GM18498 (cell line): Measurements from ENCODE around the gene EIF3D.
"Not testable (repeated sequence)": the region's sequence is repeated elsewhere in the genome, so short reads cannot be mapped to it uniquely, and the experiment has no call there.

ENCODE experiments used
- ATAC-seq: cut with Tn5 transposase; IDR thresholded peaks from one replicate; pipeline ENCODE4 v1.9.1; 2021; ENCODE audit warnings: mild to moderate bottlenecking, moderate library complexity; ENCODE audit not compliant: unreplicated experiment

EIF3D gene

DNA sequence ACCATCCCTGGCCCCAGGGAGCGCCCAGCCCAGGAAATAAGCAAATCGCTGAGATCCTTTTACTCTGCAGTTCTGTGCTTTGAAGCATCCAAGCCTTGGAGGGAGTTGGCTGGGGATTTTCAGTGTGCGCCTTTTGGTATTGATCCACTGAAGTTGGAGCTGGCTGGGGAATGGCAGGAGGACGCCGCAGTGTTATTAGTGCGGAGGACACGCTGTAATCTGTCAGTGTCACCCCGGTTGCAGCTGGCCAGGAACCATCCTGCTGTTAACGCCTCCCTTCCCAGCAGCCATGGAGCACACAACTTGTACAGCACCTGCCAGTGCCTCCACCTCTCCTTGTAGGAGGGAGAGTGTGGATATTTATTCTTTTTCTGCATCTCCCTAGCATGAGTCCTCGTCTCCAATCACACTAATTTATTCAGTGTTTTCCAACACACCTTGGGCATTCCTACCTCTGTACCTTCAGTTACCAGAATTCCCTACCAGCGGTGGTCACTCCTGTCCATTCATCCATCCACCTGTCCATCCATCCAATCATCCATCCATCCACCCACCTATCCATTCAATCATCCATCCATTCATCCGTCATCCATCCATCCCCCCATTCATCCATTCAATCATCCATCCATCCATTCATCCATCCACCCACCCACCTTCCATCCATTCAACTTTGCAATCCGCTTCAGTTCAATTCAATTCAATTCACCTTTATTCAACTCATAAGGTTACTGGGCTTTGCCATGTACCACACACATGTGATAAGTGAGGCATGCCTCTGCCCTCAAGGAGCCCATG, 21.9 kb upstream of the EIF3D start:
- no peak for ATAC-seq

DNA sequence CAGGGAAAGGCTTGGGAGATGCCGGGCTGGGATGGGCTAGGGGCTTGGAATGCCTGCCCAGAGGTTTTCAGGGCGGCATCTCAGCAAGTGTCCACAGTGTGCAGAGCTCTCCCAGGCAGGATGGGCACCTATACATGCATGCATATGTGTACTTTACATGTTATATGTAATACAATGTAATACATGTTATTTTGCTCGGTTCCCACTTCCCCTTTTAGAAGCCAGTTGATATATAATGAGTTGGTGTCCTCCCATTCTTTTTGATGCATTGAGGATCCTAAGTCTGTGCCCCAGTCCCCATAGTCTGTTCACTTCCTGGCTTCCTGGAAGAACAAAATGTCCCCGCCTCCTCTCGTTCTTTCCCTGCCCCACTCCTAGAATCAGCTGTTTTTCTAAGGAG, 20.1 kb upstream of the EIF3D start:
- no peak for ATAC-seq

GRCh38 chr22:36548606-36549005, 19.6 kb upstream of the EIF3D start:
- no peak for ATAC-seq

- ATAC-seq: no peak
These were observed 18.0 kb upstream of the EIF3D start for GRCh38 chr22:36546932-36547331.

DNA sequence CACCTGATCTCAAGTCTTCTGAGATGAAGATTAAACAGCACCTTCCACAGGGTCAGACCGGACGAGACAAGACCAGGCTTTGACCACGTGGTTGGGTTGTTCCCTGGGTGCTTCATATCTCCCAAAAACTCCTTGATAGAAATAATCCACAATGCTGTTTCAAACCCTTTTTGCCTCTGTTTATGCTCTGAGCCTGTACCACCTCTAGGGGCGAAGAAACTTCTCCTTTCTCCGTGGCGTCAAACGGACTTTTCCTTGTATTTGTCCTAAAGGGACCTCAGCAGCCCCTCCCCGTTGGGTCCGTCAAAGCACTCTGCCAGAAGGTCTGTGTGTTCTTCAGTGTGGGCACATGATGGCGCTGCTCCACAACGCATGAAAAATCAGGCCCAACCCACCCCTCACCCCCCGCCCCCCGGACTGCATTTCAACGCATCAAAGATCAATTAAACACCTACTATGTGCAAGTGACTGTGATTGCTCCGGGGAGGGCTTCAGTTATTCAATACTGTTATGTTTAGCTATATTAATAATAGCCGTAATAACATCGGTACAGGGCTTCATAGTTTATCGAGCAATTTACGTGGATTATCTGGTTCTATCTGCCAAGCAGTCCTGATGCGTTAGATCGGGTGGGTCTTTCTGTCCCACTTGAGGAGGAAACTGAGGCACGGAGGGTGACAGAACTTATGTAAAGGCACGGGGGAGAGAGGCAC, 17.3 kb upstream of the EIF3D start:
- ATAC-seq: no peak

GRCh38 chr22:36544107-36544620, 15.2 kb upstream of the EIF3D start:
- no peak for ATAC-seq

- ATAC-seq: no peak
These were observed 13.0 kb upstream of the EIF3D start for GRCh38 chr22:36541831-36542411.

DNA sequence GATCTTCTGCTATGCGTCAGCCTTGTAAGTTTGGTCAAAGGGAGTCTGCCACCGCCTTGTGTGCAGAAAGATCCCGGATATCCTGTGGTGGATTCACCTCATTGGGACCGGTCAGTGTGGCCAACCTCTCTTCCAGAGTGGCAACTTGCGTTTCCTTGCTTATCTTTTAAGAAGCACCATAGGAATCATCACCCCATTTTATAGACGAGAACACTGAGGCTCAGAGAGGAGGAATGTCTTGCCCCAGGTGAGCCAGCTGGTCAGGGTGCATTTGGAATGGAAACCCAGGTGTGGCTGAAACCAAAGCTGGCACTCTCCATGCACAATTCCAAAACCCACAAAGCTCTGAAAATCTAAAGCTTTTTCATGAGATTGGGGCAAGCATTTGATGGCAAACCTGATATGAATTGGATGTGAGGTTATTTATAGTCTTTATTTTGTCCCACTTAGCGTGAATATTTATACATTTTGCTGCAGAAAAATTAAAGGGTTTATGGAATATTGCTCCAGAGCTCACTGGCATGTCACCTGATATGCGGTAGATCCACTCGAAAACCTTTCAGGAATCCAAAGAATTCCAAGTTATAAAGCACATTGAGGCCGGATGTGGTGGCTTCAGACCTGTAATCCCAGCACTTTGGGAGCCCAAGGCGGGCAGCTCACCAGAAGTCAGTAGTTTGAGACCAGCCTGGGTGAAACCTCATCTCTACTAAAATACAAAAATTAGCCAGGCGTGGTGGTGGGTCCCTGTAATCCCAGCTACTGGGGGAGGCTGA, 12.1 kb upstream of the EIF3D start:
- ATAC-seq: no peak

GRCh38 chr22:36538529-36538928, 9.6 kb upstream of the EIF3D start:
- ATAC-seq: no peak

- ATAC-seq: no peak
These were observed 7.8 kb upstream of the EIF3D start for GRCh38 chr22:36536717-36537116.

GRCh38 chr22:36533320-36533719, 4.4 kb upstream of the EIF3D start:
- ATAC-seq: not testable (repeated sequence)

DNA sequence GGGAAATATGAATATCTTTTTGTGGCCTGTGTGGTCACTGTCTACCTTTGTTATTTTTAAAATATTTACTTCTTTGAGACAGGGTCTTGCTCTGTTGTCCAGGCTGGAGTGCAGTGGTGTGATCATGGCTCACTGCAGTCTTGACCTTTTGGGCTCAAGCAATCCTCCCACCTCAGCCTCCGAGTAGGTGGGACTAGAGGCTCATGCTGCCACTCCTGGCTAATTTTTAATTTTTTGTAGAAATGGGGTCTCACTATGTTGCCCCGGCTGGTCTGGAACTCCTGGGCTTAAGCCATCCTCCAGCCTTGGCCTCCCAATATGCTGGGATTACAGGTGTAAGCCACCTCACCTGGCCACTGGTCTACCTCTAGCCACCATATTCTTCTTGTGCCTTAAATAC, 3.5 kb upstream of the EIF3D start:
- ATAC-seq: no peak

DNA sequence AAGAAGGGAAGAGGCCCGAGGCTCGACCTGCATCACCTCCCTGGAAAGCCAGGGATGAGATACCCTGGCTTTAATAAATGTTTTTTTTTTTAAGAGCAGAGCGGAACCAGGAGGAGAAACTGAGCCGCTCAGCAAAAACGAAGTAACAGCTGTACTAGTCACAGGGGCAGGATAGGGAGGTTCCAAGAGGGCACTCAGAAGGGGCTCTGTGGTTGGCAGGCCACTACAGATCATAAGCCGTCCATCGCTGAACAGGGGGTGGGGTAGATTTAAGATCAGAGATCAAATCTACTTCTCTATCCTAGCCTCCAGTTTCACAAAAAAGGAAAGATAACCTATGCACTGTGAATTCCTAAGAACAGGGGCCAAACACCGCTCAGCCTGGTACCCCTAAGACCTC, 625 bp downstream of the EIF3D start:
- no peak for ATAC-seq

GRCh38 chr22:36522662-36523061, 6.3 kb downstream of the EIF3D start:
- no peak for ATAC-seq

GRCh38 chr22:36520423-36520822, 8.5 kb downstream of the EIF3D start:
- no peak for ATAC-seq

DNA sequence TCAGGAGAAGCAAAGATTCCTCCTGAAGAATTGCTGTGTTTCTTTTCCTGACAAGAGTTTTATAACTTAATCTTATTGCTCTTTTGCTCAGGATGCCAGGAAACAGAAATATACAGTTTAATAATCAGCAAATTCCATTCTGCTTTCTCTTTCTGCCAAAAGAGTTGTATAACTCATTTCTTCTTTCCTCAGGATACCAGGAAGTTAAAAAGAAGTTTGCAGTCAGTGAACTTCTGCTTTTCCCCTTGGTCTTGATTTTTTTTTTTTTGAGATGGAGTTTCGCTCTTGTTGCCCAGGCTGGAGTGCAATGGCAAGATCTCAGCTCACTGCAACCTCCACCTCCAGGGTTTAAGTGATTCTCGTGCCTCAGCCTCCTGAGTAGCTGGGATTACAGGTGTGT, 9.1 kb downstream of the EIF3D start:
- ATAC-seq: not testable (repeated sequence)

- ATAC-seq: no peak
These were observed 14.2 kb downstream of the EIF3D start for GRCh38 chr22:36514766-36515165.

DNA sequence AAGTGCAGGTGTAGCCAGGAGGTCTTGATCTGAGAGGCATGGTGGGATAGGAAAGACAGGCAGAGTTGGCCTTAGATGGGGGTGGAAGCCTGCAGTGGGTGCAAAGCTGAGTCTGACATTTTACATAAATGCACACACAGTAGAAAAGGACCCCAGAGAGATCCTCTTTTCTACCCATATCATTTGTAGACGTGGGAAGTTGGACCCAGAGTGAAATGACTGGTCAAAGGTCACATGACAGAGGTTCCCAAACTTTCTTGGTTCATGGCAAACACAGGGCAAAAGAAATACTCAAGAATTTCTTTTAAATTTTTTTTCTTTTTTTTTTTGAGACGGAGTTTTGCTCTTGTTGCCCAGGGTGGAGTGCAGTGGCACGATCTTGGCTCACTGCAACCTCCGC, 16.0 kb downstream of the EIF3D start:
- no peak for ATAC-seq

DNA sequence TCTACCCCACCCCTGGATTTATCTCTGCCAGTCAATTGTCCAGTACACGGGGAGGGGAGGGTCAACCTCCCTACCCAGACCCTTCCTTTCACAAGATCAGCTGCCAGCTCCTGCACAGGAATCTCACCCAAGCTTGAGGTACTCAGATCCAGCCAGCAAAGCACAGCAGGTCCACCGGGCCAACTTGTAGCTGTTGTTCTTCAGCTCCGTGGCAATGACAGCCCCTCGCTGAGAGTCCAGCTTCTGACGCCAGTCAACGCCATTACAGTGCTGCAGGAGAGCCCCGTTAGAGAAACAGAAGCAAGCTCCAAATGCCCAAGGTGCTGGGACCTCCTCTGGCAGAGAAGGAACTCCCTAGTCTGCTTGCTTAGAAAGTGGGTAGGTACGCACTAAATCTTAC, 16.6 kb downstream of the EIF3D start:
- no peak for ATAC-seq

DNA sequence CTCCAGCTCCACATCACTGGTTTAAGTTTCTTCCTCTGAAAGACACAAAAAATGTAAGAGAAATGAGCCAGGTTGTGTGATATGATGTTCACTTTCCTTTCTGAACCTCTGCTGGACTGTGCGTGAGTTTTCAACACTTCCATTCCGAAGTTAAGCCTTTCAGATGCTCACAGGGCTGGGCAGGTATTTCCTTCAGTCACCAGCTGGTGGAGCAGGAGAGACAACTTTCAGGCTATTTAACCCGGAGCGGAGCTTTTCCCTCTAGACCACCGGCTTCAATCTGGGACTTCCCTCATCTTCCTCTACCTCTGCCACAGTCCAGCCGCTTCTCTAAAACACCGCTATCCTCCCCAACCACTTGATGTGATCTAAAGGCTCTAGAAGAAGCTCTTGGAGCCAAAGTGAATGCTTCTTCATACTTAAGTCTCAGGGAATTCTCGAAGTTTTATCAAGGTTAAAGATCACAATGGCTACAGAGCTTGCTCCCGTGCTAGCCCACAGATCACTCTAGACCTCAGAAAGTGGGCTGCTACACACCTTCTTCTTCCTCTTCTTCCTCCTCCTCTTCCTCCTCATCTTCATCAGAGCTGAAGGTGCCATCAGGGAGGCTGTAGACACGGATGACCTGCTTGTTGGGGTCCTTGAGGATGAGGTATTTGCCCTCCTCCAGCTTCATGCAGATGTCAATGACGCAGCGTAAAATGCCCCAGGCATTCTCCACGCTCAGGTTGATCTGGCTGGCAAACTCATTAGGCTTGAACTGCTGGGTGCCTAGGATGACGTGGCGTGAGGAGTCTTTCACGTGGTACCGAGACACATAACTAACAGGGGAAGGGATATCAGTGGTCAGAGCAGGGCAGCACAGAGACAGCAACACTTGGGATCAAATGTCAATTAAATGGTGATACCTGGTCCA, 17.7 kb downstream of the EIF3D start:
- ATAC-seq: no peak
